OCI-LY1 (cell line): ENCODE data around the gene NDUFV3.

Experiments used
- H2AFZ ChIP-seq: fragments of 200-600 bp; sonication (generic), shearing (Covaris generic); 2 replicates; pipeline ENCODE4 v1.6.0; 2014; ENCODE audit warnings: antibody characterized with exemption, mild to moderate bottlenecking, low read length
- H3F3A ChIP-seq: fragments of 200-600 bp; sonication (generic), shearing (Covaris generic); 2 replicates; pipeline ENCODE4 v1.6.0; 2014; ENCODE audit warnings: mild to moderate bottlenecking, antibody characterized with exemption, low read length, moderate library complexity; ENCODE audit not compliant: insufficient read depth
- H3K27ac ChIP-seq: fragments of 200-600 bp; sonication (generic); 2 replicates; pipeline ENCODE4 v1.5.1; 2014; ENCODE audit warnings: low read length, mixed run types, mild to moderate bottlenecking, low read depth; ENCODE audit not compliant: poor library complexity, severe bottlenecking
- H3K27me3 ChIP-seq: fragments of 200-600 bp; sonication (generic); 2 replicates; pipeline ENCODE4 v1.6.0; 2014; ENCODE audit warnings: antibody characterized with exemption, mild to moderate bottlenecking, low read length, moderate library complexity; ENCODE audit not compliant: insufficient read depth
- H3K36me3 ChIP-seq: fragments of 200-600 bp; sonication (generic); 2 replicates; pipeline ENCODE4 v1.6.1; 2014; ENCODE audit warnings: mild to moderate bottlenecking, antibody characterized with exemption, low read length, moderate library complexity, mixed read lengths; ENCODE audit not compliant: insufficient read depth
- H3K4me1 ChIP-seq: fragments of 200-600 bp; sonication (generic); 2 replicates; pipeline ENCODE4 v1.5.1; 2014; ENCODE audit warnings: mild to moderate bottlenecking, low read length, moderate library complexity; ENCODE audit not compliant: insufficient read depth, severe bottlenecking
- H3K4me2 ChIP-seq: fragments of 200-600 bp; sonication (generic), shearing (Covaris generic); 2 replicates; pipeline ENCODE4 v1.6.1; 2014; ENCODE audit warnings: low read length
- H3K4me3 ChIP-seq: fragments of 200-600 bp; sonication (generic); 2 replicates; pipeline ENCODE4 v1.5.1; 2014; ENCODE audit warnings: low read length, low read depth, mild to moderate bottlenecking, mixed read lengths; ENCODE audit not compliant: poor library complexity, severe bottlenecking
- H3K79me2 ChIP-seq: fragments of 200-600 bp; shearing (Covaris generic); 2 replicates; pipeline ENCODE4 v1.6.1; 2016; ENCODE audit warnings: mixed run types, low read length, mixed read lengths; ENCODE audit not compliant: insufficient read depth
- H3K9ac ChIP-seq: fragments of 200-600 bp; sonication (generic), shearing (Covaris generic); 2 replicates; pipeline ENCODE4 v1.6.1; 2014; ENCODE audit warnings: mild to moderate bottlenecking, low read length, mixed read lengths
- H3K9me2 ChIP-seq: fragments of 200-600 bp; sonication (generic), shearing (Covaris generic); 2 replicates; pipeline ENCODE4 v1.6.1; 2014; ENCODE audit warnings: low read depth, mild to moderate bottlenecking, low read length, mixed read lengths
- H3K9me3 ChIP-seq: fragments of 200-600 bp; shearing (Covaris generic); 2 replicates; pipeline ENCODE4 v1.6.1; 2014; ENCODE audit warnings: low read length, mixed read lengths
- H4K20me1 ChIP-seq: fragments of 200-600 bp; sonication (generic), shearing (Covaris generic); 2 replicates; pipeline ENCODE4 v1.6.0; 2016; ENCODE audit warnings: mild to moderate bottlenecking, low read length; ENCODE audit not compliant: insufficient read depth
- EZH2 ChIP-seq: fragments of 200-600 bp; sonication (generic), shearing (Covaris generic); IDR thresholded peaks from 2 replicates; pipeline ENCODE4 v1.8.0; 2017; ENCODE audit warnings: borderline replicate concordance, mixed run types, mild to moderate bottlenecking, antibody characterized with exemption, low read length, moderate library complexity, mixed read lengths
- TF ChIP-seq, protein P1 (sequence below): fragments of 200-600 bp; sonication (generic), shearing (Covaris generic); IDR thresholded peaks from 2 replicates; pipeline ENCODE4 v1.5.1; 2017; ENCODE audit warnings: mild to moderate bottlenecking, antibody characterized with exemption, low read length, moderate library complexity, mixed read lengths

The NDUFV3 gene

DNA sequence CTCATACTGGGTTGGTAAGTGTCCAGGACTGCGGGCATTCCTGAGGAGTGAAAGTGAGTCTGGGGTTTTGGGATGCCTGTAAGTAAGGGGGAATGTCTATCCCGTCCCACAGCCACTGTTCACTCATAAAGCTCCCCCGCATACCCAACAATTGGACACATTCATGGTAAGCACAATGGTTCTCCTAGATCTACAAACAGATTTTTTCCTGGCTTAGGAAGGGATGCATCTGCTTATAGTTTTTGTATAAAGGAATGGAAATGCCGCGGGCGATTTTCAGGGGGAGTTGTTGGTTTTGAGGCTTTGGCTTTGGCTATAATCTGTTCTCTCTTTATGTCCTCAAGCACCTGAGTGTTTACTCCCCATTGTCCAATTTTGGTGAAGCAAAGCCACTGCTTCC lies 25.2 kb downstream of the NDUFV3 start:
- no peaks in the 10 kb centered on the region for H3K9me3 ChIP-seq
- no peaks in the 10 kb centered on the region for H3K27me3 ChIP-seq
- H3F3A ChIP-seq: no peaks in the 10 kb centered on the region
- no peaks in the 10 kb centered on the region; the same call in 1 of the 2 replicates for H3K36me3 ChIP-seq
- no peaks in the 10 kb centered on the region for H3K4me1 ChIP-seq
- no peak for TF ChIP-seq EZH2
- TF ChIP-seq, protein P1, sequence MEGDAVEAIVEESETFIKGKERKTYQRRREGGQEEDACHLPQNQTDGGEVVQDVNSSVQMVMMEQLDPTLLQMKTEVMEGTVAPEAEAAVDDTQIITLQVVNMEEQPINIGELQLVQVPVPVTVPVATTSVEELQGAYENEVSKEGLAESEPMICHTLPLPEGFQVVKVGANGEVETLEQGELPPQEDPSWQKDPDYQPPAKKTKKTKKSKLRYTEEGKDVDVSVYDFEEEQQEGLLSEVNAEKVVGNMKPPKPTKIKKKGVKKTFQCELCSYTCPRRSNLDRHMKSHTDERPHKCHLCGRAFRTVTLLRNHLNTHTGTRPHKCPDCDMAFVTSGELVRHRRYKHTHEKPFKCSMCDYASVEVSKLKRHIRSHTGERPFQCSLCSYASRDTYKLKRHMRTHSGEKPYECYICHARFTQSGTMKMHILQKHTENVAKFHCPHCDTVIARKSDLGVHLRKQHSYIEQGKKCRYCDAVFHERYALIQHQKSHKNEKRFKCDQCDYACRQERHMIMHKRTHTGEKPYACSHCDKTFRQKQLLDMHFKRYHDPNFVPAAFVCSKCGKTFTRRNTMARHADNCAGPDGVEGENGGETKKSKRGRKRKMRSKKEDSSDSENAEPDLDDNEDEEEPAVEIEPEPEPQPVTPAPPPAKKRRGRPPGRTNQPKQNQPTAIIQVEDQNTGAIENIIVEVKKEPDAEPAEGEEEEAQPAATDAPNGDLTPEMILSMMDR: no peak
- no peak overlapping the region for H3K27ac ChIP-seq
- H2AFZ ChIP-seq: no peak overlapping the region
- H4K20me1 ChIP-seq: no peaks in the 10 kb centered on the region
- H3K9ac ChIP-seq: no peak overlapping the region
- no peak overlapping the region for H3K4me3 ChIP-seq
- H3K9me2 ChIP-seq: no peaks in the 10 kb centered on the region
- H3K4me2 ChIP-seq: no peak overlapping the region
- H3K79me2 ChIP-seq: no peaks in the 10 kb centered on the region

DNA sequence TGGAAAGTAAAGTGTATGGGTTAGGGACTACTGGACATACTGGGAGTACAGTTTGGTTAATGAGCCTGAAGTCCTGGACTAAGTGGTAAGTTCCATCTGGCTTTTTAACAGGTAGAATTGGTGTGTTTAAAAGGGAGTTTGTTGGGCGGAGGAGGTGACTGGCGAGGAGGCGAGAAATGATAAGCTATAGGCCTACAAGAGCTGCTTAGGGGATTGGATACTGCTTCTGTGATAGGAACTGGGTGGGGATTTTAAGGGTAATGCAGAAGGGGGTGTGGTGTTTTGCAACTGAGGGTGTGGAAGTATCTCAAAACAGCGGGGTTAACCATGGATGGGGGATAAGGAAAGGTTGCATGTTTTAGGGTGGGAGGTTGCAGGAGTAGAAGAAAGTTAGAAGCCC lies 28.8 kb downstream of the NDUFV3 start:
- TF ChIP-seq, protein P1: no peak
- TF ChIP-seq EZH2: no peak
- H3K36me3 ChIP-seq: no peaks in the 10 kb centered on the region; the same call in 1 of the 2 replicates

DNA sequence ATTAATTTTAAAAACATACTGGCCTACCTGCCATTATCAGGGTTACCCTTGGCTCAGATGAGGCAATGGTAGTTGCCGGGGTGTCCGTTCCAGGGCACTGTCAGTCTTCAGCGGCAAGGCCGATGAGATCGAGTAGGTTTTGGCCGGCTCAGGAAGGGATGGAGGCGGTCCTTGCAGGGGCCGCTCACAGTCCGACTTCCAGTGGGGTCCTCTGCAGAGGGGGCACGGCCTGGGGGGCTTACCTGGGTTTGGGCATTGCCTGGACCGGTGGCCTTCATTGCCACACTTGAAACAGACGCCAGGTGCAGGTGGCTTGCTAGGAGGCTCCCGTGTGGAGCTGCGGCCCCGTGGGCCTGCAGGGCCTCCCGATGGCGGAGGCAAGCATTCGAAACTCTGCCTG lies 29.8 kb downstream of the NDUFV3 start:
- no peaks in the 10 kb centered on the region for H4K20me1 ChIP-seq
- H3F3A ChIP-seq: no peaks in the 10 kb centered on the region
- no peaks in the 10 kb centered on the region for H3K9me2 ChIP-seq
- TF ChIP-seq, protein P1: no peak
- no peak for TF ChIP-seq EZH2
- no peak overlapping the region for H2AFZ ChIP-seq
- H3K9me3 ChIP-seq: no peaks in the 10 kb centered on the region
- no peaks in the 10 kb centered on the region for H3K27me3 ChIP-seq
- no peaks in the 10 kb centered on the region for H3K79me2 ChIP-seq
- no peak overlapping the region for H3K27ac ChIP-seq
- peaks cover 18% of the 10 kb centered on the region for H3K4me1 ChIP-seq
- H3K4me2 ChIP-seq: no peak overlapping the region
- no peak overlapping the region for H3K4me3 ChIP-seq
- no peak overlapping the region for H3K9ac ChIP-seq
- H3K36me3 ChIP-seq: no peaks in the 10 kb centered on the region; the same call in 1 of the 2 replicates

More for the DNA sequence above, 28.8 kb downstream of the NDUFV3 start:
- Histone ChIP-seq H3F3A (no peaks in the 10 kb centered on the region), H2AFZ (no peak overlapping the region), H3K79me2 (no peaks in the 10 kb centered on the region), H3K27me3 (no peaks in the 10 kb centered on the region), H3K4me2 (no peak overlapping the region), H3K4me1 (peaks cover 18% of the 10 kb centered on the region), H3K9me2 (no peaks in the 10 kb centered on the region), H4K20me1 (no peaks in the 10 kb centered on the region), H3K9ac (no peak overlapping the region), H3K27ac (no peak overlapping the region), H3K9me3 (no peaks in the 10 kb centered on the region), H3K4me3 (no peak overlapping the region)
